ENCODE measurements around the gene ZNF490.

The ZNF490 gene

GRCh38 chr19:12543855-12544254, 66.8 kb downstream of the ZNF490 start:
- DNase-seq (no peak), ATAC-seq (peak; percentile 65)

All from stimulated activated naive CD8-positive, alpha-beta T cell treated with anti-CD3 and anti-CD28 coated beads, Interleukin-15, Interleukin-2, amounts not matched to agents 100 U/mL and 50 U/mL, for 24 hours (primary cell).